Mesothelial cell of epicardium (in vitro differentiated cells): ENCODE data around the gene CASP4. TPM values are rescaled to one million over a fixed set of nuclear protein-coding genes. Genes with fewer than 3 reads are reported as not detected.

ENCODE experiments used
- DNase-seq, 2 experiments: peaks; one replicate each; pipeline ENCODE4 v3.0.0; 2021; ENCODE audit warnings: low spot score in 2 of 2; ENCODE audit not compliant: unreplicated experiment in 2 of 2
- H3K27ac Mint-ChIP-seq: 2 replicates; pipeline ENCODE4 v1.8.0; 2021; ENCODE audit warnings: mixed read lengths
- H3K27me3 Mint-ChIP-seq: 2 replicates; pipeline ENCODE4 v1.8.0; 2021; ENCODE audit warnings: low read depth, mixed read lengths
- H3K36me3 Mint-ChIP-seq: 2 replicates; pipeline ENCODE4 v1.8.0; 2021; ENCODE audit warnings: mixed read lengths
- H3K4me1 Mint-ChIP-seq: 2 replicates; pipeline ENCODE4 v1.8.0; 2021; ENCODE audit warnings: mixed read lengths
- H3K4me3 Mint-ChIP-seq: 2 replicates; pipeline ENCODE4 v1.8.0; 2021; ENCODE audit warnings: mild to moderate bottlenecking, moderate library complexity, mixed read lengths
- H3K9me3 Mint-ChIP-seq: 2 replicates; pipeline ENCODE4 v1.8.0; 2021; ENCODE audit warnings: mixed read lengths
- CTCF ChIP-seq: fragments of 200-600 bp; sonication (generic); IDR thresholded peaks from one replicate; pipeline ENCODE4 v1.5.0; 2021; ENCODE audit warnings: antibody characterized with exemption; ENCODE audit not compliant: unreplicated experiment
- total RNA-seq: library from RNA; stranded (reverse); gene quantifications from 3 replicates; pipeline ENCODE4 v1.2.1, GENCODE V29; 2021

The CASP4 gene
- total RNA-seq, 1 donor from 2014 or later, result 19.4 TPM

GRCh38 chr11:104912102-104912501, 56.3 kb downstream of the CASP4 start:
- no peak for DNase-seq
- no peak overlapping the region for H3K27ac Mint-ChIP-seq

DNA sequence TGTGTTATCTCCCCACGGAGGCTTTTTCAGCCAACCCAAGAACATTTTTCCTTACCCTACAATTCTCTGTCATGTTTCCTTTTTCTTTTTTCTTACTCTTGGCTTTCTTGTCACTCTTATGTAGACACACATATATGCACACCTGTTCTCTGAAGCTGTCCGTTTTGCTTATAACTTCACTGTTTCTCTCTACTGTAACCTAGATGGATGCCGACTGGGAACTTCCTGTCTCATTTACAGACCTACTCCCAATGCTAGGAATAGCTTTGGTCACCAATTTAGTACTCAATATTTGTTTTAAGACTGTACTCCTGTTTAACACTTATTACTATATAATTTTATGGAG, 60.2 kb downstream of the CASP4 start:
- H3K36me3 Mint-ChIP-seq, result no peaks in the 10 kb centered on the region
- no peak for DNase-seq
- H3K4me3 Mint-ChIP-seq, result no peak overlapping the region
- H3K4me1 Mint-ChIP-seq, result no peaks in the 10 kb centered on the region
- no peaks in the 10 kb centered on the region for H3K27me3 Mint-ChIP-seq
- no peak overlapping the region for H3K27ac Mint-ChIP-seq
- TF ChIP-seq CTCF, result no peak
- H3K9me3 Mint-ChIP-seq, result peaks cover 20% of the 10 kb centered on the region

More at GRCh38 chr11:104912102-104912501, 56.3 kb downstream of the CASP4 start:
- Mint-ChIP-seq H3K27me3 (no peaks in the 10 kb centered on the region), H3K36me3 (no peaks in the 10 kb centered on the region), H3K4me3 (no peak overlapping the region), H3K4me1 (peaks cover 10% of the 10 kb centered on the region), H3K9me3 (peaks cover 13% of the 10 kb centered on the region)
- no peak for TF ChIP-seq CTCF

GRCh38 chr11:104907521-104908185, 60.7 kb downstream of the CASP4 start:
- no peak for DNase-seq
- H3K27ac Mint-ChIP-seq, result no peak overlapping the region
- H3K4me3 Mint-ChIP-seq, result no peak overlapping the region
- H3K27me3 Mint-ChIP-seq, result no peaks in the 10 kb centered on the region
- peaks cover 20% of the 10 kb centered on the region for H3K9me3 Mint-ChIP-seq
- no peaks in the 10 kb centered on the region for H3K4me1 Mint-ChIP-seq
- H3K36me3 Mint-ChIP-seq, result no peaks in the 10 kb centered on the region
- TF ChIP-seq CTCF, result no peak

GRCh38 chr11:104905271-104905670, 63.1 kb downstream of the CASP4 start:
- DNase-seq, result no peak
- Mint-ChIP-seq H3K27me3 (no peaks in the 10 kb centered on the region), H3K9me3 (peaks cover 28% of the 10 kb centered on the region), H3K4me3 (no peak overlapping the region), H3K36me3 (no peaks in the 10 kb centered on the region), H3K27ac (no peak overlapping the region), H3K4me1 (no peaks in the 10 kb centered on the region)
- no peak for TF ChIP-seq CTCF

GRCh38 chr11:104899226-104899625, 69.1 kb downstream of the CASP4 start:
- Mint-ChIP-seq H3K4me3 (no peak overlapping the region), H3K4me1 (peaks cover 20% of the 10 kb centered on the region), H3K36me3 (no peaks in the 10 kb centered on the region), H3K9me3 (peaks cover 14% of the 10 kb centered on the region), H3K27me3 (no peaks in the 10 kb centered on the region), H3K27ac (no peak overlapping the region)
- no peak for TF ChIP-seq CTCF
- DNase-seq, result no peak

DNA sequence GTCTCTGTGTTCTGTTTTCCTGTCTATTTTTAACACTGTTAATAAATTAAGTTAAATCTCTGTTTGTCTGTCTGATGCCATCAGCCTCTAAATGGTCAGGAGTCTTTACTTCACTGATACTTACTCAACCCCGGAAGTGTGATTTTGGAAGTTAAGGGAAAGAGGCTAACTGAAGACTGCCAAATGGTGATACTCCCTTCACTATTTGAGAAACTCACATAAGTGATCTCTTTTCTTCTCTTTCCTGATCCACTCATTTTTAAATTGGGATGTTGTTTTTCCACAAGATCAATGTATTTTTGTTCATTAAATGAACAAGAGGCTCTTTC, 69.7 kb downstream of the CASP4 start:
- TF ChIP-seq CTCF, result no peak
- Mint-ChIP-seq H3K27me3 (no peaks in the 10 kb centered on the region), H3K4me1 (peaks cover 21% of the 10 kb centered on the region), H3K4me3 (no peak overlapping the region), H3K27ac (peak overlapping the region; percentile 19), H3K9me3 (peaks cover 14% of the 10 kb centered on the region), H3K36me3 (no peaks in the 10 kb centered on the region)
- no peak for DNase-seq
